ENCODE data around the gene ECE1.
A peak's percentile ranks its signal among the peaks of the same experiment; 100 is the strongest.
"Not testable (repeated sequence)": the region's sequence is repeated elsewhere in the genome, so short reads cannot be mapped to it uniquely, and the experiment has no call there.

ECE1 gene

DNA sequence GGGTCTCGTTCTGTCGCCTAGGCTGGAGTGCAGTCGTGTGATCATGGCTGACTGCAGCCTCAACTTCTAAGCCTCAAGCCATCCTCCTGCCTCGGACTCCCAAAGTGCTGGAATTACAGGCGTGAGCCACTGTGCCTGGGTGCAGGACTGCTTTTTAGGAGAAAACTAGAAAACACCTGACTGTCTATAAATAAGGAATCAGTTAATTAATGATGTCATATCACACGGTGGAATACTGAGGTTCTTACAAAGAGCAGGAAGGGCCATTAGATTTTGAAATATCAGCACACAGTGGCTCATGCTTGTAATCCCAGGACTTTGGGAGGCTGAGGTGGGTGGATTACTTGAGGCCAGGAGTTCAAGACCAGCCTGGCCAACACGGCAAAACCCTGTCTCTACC lies 62.0 kb downstream of the ECE1 start:
- H3K4me1 ChIP-seq; H3K27me3 ChIP-seq (ENCODE audit: low read depth); H3K4me3 ChIP-seq; H3K9me3 ChIP-seq; DNase-seq (ENCODE audit: low spot score in 2 of 2); in situ Hi-C loops (cut with MboI; ENCODE audit: low sequenced_read_pairs): not testable (repeated sequence)
- H3K36me3 ChIP-seq (replicated peaks): peaks cover 11% of the 10 kb centered on the region

DNA sequence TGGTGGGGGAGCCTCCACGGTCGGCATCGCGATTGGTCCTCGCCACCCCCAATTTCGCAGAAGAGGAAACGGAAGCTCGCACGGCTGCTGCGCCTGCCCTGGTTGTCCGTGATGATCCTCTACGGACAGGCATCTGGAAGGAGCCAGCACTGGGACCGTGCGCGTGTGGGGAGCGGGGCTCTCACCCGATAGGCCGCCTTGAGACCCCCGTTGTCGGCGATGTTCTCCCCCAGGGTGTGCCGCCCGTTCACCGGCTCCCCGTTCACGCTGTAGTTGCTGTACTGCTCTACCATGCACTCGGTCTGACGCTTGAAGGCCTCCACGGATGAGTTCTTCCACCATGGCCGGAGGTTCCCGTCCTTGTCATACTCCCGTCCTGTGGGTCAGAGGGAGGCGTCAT lies 65.2 kb downstream of the ECE1 start:
- Histone ChIP-seq H3K36me3 (replicated peaks) (peaks cover 3% of the 10 kb centered on the region; the same call in 1 of the 2 replicates), H3K4me1 (no peaks in the 10 kb centered on the region), H3K27me3 (ENCODE audit: low read depth) (no peaks in the 10 kb centered on the region), H3K4me3 (no peak overlapping the region), H3K9me3 (no peaks in the 10 kb centered on the region)
- in situ Hi-C loops (cut with MboI; ENCODE audit: low sequenced_read_pairs): no loop called here
- no peak for DNase-seq (ENCODE audit: low spot score in 2 of 2)

DNA sequence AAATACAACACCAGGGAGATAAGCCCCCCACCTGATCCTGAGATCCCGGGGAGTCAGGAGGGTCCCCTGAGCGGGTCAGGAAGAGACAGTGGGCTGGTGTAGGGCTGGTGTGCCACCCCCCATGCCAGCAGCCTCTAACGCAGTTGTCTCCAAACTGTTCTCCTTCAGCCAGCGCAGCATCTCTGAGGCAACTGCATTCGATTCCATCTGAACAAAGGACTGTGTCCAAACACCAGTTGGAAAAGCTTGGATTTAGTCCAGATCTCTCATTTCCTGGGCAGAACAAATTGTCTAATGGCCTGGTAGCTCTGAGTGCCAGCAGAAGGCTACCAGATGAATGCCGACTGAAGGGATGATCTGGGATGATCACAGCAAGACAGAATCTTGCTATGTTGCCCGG lies 69.4 kb downstream of the ECE1 start:
- no peaks in the 10 kb centered on the region for H3K27me3 ChIP-seq (ENCODE audit: low read depth)
- no peak overlapping the region for H3K4me3 ChIP-seq
- in situ Hi-C loops (cut with MboI; ENCODE audit: low sequenced_read_pairs): loop anchor here (25.0 kb wide), 1 partner anchor 684 kb away; no protein-coding TSS in a partner anchor
- H3K36me3 ChIP-seq (replicated peaks): no peaks in the 10 kb centered on the region; the same call in 1 of the 2 replicates
- DNase-seq (ENCODE audit: low spot score in 2 of 2): no peak
- no peaks in the 10 kb centered on the region for H3K4me1 ChIP-seq
- H3K9me3 ChIP-seq: no peaks in the 10 kb centered on the region

DNA sequence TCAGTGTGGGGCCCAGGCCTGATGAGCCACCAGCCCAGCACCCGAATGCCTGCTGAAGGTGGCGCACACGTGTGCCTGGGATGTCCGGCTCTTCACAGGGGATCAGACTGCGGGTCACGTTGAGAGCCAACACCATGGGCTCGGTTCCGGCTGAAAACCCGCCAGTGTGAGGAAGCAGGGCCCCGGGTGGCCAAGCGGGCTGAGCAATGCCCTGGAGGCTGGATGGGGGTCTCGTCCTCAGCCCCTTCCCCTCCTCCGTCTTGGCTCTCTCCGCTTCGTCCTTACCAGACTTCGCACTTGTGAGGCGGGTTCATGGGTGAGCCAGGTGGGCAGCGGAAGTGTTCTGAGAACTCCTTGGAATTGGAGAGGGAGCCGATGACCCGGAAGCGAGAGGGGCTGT lies 70.6 kb downstream of the ECE1 start:
- H3K4me3 ChIP-seq: no peak overlapping the region
- no peak for DNase-seq (ENCODE audit: low spot score in 2 of 2)
- in situ Hi-C loops (cut with MboI; ENCODE audit: low sequenced_read_pairs): loop anchor here (25.0 kb wide), 1 partner anchor 682 kb away; no protein-coding TSS in a partner anchor
- H3K36me3 ChIP-seq (replicated peaks): no peaks in the 10 kb centered on the region
- no peaks in the 10 kb centered on the region for H3K9me3 ChIP-seq
- no peaks in the 10 kb centered on the region for H3K27me3 ChIP-seq (ENCODE audit: low read depth)
- H3K4me1 ChIP-seq: no peaks in the 10 kb centered on the region

DNA sequence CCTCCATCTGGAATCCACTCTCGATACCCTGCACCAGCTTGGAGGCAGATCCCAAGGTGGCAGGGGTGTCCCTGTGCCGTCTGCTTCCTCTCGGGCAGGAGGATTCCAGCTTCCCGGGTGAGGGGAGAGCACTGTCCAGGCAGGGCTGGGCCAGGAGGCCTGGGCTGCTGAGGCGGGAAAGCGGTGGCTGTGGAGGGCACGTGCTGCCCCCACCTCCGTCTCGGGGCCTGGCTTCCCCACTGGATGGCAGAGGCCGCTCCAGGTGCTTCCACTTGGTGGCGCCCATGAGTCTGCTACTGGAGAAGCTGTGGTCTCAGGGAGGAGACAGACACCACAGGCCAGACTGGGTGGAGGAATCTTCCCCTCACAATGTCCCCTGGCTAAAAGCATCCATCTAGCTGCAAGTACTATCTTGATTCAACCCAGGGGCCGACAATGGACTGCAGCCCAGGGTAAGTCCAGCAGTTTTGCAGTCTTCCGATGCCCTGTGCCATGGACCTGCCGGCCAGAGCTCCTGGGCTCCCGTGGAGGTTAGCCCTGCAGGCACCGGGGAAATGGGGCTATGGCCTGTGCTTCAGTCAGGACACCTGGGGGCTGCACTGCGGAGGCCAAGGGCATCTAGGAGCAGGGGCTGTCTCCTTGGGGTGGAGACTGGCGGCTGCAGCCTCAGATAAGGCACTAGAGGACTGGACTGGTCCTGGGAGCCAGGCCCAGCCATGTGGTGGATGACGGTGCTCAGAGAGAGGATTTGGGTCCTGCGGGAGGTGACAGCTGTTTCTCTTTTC lies 72.3 kb downstream of the ECE1 start:
- DNase-seq (ENCODE audit: low spot score in 2 of 2): peak in 1 of 2 experiments; percentile 78
- no peak overlapping the region for H3K4me3 ChIP-seq
- H3K27me3 ChIP-seq (ENCODE audit: low read depth): no peaks in the 10 kb centered on the region
- H3K36me3 ChIP-seq (replicated peaks): no peaks in the 10 kb centered on the region
- H3K4me1 ChIP-seq: no peaks in the 10 kb centered on the region
- in situ Hi-C loops (cut with MboI; ENCODE audit: low sequenced_read_pairs): loop anchor here (25.0 kb wide), 1 partner anchor 681 kb away; no protein-coding TSS in a partner anchor
- no peaks in the 10 kb centered on the region for H3K9me3 ChIP-seq

DNA sequence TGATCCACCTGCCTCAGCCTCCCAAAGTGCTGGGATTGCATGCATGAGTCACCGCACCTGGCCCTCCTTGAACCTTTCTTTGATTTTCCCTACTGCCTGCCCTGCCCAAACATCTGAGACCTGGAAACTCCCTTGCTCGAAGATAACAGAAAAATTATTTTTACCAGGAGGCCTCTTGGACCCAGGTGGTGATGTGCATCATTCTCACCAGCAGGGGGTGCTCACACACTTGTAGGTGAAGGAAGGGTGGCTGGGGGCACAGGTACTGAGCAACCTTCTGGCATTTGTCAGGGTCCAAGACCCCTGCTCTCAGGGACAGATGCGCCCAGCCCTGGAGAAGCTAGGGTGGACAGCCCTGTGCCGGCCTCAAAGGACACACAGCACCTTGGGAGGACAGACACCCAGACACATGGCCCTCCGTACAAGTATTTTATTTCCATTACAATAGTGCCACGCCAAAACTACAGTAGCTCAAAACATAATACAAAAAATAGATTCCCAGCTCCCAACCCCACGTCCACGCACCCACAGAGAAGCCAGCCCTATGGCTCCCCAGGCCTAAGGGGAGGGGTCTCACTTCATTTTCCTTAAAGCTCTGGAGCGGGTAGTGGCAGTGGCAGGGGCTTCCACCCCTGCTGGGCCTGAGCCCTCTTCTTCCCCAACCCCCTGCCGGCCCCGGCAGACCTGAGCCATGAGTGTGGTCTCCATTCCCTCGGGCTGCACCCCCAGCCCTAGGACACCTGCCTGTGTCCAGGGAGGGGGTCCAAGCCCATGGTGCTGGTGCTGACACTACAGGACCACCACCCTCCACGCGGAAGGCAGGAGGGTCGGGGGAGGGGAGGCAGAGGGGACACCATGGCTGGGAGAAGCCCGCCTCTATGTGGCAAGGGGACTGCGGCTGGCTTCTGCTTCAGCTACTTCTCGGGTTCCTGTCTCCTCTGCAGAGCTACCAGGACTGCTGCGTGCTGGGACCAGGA lies 73.1 kb downstream of the ECE1 start:
- in situ Hi-C loops (cut with MboI; ENCODE audit: low sequenced_read_pairs): loop anchor here (25.0 kb wide), 1 partner anchor 680 kb away; no protein-coding TSS in a partner anchor
- Histone ChIP-seq H3K4me3 (no peak overlapping the region), H3K36me3 (replicated peaks) (no peaks in the 10 kb centered on the region), H3K4me1 (no peaks in the 10 kb centered on the region), H3K27me3 (ENCODE audit: low read depth) (no peaks in the 10 kb centered on the region), H3K9me3 (no peaks in the 10 kb centered on the region)
- DNase-seq (ENCODE audit: low spot score in 2 of 2): peak; percentile 44 to 84

DNA sequence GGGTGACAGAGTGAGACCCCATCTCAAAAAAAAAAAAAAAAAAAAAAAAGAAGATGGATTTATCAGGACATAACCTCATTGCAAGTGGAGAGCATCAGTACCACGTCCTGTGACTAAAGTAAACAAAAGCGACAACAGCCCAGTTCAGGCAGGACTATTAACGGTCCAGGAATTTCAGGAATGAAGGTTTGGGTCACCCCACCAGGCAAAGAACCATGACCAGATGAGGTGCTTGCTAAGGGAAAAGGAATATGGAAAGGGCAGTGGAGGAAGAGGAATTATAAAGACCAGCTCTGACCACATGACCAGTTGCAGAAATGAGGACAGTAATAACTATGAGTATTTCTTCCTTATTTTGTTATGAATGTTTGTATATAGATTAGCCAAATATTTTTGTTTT lies 78.1 kb downstream of the ECE1 start:
- Histone ChIP-seq H3K36me3 (replicated peaks) (no peaks in the 10 kb centered on the region), H3K9me3 (no peaks in the 10 kb centered on the region), H3K4me1 (no peaks in the 10 kb centered on the region), H3K27me3 (ENCODE audit: low read depth) (no peaks in the 10 kb centered on the region), H3K4me3 (no peak overlapping the region)
- no peak for DNase-seq (ENCODE audit: low spot score in 2 of 2)
- in situ Hi-C loops (cut with MboI; ENCODE audit: low sequenced_read_pairs): loop anchor here (25.0 kb wide), 1 partner anchor 675 kb away; no protein-coding TSS in a partner anchor

DNA sequence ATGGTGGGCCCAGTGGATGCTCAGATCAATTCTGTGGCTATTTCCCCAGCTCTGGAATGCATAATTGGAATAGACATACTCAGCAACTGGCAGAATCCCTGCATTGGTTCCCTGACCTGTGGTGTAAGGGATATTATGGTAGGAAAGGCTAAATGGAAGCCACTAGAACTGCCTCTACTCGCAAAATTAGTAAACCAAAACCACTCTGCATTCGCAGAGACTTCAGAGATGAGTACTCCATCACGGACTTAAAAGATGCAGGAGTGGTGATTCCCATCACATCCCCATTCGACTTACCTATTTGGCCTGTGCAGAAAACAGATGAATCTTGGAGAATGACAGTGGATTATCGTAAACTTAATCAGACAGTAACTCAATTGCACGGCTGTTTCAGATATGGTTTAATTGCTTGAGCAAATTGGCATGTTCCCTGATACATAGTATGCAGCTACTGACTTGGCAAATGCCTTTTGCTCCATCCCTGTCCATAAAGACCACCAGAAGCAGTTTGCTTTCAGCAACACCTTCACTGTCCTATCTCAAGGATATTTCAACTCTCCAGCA lies 82.0 kb downstream of the ECE1 start:
- not testable (repeated sequence) for DNase-seq (ENCODE audit: low spot score in 2 of 2); H3K4me3 ChIP-seq; H3K36me3 ChIP-seq (replicated peaks); H3K27me3 ChIP-seq (ENCODE audit: low read depth); H3K9me3 ChIP-seq; H3K4me1 ChIP-seq
- in situ Hi-C loops (cut with MboI; ENCODE audit: low sequenced_read_pairs): loop anchor here (25.0 kb wide), 1 partner anchor 671 kb away; no protein-coding TSS in a partner anchor

DNA sequence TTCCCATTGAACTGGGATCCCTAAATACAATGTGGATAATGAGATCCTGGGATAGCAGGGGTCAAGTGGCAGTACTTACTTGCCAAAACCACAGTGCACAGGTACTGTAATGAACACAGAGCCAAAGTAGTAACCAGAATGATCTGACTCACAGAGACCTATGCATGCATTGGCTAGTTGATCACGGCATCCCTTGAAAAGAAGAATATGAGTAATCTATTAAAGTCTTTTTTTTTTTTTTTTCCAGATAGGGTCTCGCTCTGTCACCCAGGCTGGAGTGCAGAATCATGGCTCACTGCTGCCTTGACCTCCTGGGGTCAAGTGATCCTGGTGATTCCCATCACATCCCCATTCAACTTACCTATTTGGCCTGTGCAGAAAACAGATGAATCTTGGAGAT lies 84.1 kb downstream of the ECE1 start:
- in situ Hi-C loops (cut with MboI; ENCODE audit: low sequenced_read_pairs): loop anchor here (25.0 kb wide), 1 partner anchor 669 kb away; no protein-coding TSS in a partner anchor
- H3K27me3 ChIP-seq (ENCODE audit: low read depth): no peaks in the 10 kb centered on the region
- H3K4me1 ChIP-seq: no peaks in the 10 kb centered on the region
- H3K36me3 ChIP-seq (replicated peaks): no peaks in the 10 kb centered on the region
- no peaks in the 10 kb centered on the region for H3K9me3 ChIP-seq
- H3K4me3 ChIP-seq: no peak overlapping the region
- DNase-seq (ENCODE audit: low spot score in 2 of 2): no peak

DNA sequence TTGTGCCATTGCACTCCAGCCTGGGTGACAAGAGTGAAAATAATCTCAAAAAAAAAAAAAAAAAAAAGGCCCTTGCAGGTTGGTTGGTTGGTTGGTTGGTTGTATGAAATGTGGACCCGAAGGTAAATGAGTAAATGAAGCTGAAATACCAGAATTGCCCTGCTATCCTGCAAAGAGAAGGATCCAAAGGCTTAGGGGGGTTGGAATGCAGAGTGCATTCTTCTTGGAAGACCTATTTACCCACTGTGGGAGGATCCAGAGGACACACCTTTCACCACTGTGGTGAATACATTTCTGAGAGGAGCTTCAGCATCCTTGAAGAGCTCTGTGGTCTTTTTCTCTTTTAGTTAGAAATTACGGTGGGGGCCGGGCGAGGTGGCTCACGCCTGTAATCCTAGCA lies 84.8 kb downstream of the ECE1 start:
- Histone ChIP-seq H3K27me3 (ENCODE audit: low read depth) (no peaks in the 10 kb centered on the region), H3K9me3 (no peaks in the 10 kb centered on the region), H3K36me3 (replicated peaks) (no peaks in the 10 kb centered on the region), H3K4me3 (no peak overlapping the region), H3K4me1 (no peaks in the 10 kb centered on the region)
- in situ Hi-C loops (cut with MboI; ENCODE audit: low sequenced_read_pairs): loop anchor here (25.0 kb wide), 1 partner anchor 668 kb away; no protein-coding TSS in a partner anchor
- DNase-seq (ENCODE audit: low spot score in 2 of 2): no peak

DNA sequence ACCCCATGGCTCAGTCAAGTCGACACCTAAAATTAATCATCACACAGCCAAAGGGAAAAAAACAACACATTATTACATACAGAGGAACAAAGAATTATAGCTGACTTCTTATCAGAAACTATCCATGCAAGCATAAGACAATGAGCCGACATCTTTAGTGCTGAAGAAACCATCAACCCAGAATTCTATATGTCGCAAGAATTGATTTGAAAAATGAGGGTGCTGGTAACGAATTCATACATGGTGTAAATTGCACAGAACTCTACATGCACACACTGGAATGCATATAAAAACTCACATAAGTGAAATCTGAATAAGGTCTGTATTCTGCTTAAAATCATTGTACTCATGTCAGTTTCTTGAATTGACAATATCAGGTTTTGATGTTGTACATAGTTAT lies 88.6 kb downstream of the ECE1 start:
- H3K27me3 ChIP-seq (ENCODE audit: low read depth): no peaks in the 10 kb centered on the region
- no peak for DNase-seq (ENCODE audit: low spot score in 2 of 2)
- in situ Hi-C loops (cut with MboI; ENCODE audit: low sequenced_read_pairs): loop anchor here (25.0 kb wide), 1 partner anchor 664 kb away; no protein-coding TSS in a partner anchor
- no peaks in the 10 kb centered on the region for H3K9me3 ChIP-seq
- H3K36me3 ChIP-seq (replicated peaks): no peaks in the 10 kb centered on the region
- H3K4me3 ChIP-seq: no peak overlapping the region
- H3K4me1 ChIP-seq: no peaks in the 10 kb centered on the region

DNA sequence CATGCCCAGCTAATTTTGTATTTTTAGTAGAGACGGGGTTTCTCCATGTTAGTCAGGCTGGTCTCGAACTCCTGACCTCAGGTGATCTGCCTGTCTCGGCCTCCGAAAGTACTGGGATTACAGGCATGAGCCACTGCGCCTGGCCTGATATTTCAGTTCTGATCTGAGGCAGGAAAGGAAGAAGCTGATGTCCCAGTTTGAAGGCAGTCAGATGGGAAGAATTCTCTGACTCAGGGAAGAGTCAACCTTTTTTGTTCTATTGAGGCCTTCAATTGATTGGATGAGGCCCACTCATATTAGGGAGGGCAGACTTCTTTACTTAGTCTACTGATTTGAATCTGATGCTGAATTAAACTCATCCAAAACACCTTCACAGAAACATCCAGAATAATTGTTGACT lies 89.0 kb downstream of the ECE1 start:
- not testable (repeated sequence) for H3K4me1 ChIP-seq; DNase-seq (ENCODE audit: low spot score in 2 of 2); H3K27me3 ChIP-seq (ENCODE audit: low read depth); H3K36me3 ChIP-seq (replicated peaks); H3K4me3 ChIP-seq; H3K9me3 ChIP-seq
- in situ Hi-C loops (cut with MboI; ENCODE audit: low sequenced_read_pairs): loop anchor here (25.0 kb wide), 1 partner anchor 664 kb away; no protein-coding TSS in a partner anchor

DNA sequence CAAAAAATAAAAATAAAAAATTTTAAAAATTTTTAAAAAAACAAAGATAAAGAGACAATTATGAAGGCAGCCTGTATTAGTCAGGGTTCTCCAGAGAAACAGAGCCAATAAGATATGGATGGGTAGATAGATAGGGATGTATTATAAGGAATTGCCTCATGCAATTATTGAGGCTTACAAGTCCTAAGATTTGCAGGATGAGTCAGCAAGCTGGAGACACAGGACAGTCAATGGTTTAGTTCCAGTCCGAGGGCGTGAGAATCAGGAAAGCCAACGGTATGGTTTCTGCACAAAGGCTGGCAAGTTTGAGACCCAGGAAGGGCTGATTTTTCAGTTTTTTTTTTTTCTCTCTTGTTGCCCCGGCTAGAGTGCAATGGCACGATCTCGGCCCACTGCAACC lies 89.5 kb downstream of the ECE1 start:
- Histone ChIP-seq H3K27me3 (ENCODE audit: low read depth) (no peaks in the 10 kb centered on the region), H3K4me3 (no peak overlapping the region), H3K9me3 (no peaks in the 10 kb centered on the region), H3K36me3 (replicated peaks) (no peaks in the 10 kb centered on the region), H3K4me1 (no peaks in the 10 kb centered on the region)
- no peak for DNase-seq (ENCODE audit: low spot score in 2 of 2)
- in situ Hi-C loops (cut with MboI; ENCODE audit: low sequenced_read_pairs): loop anchor here (25.0 kb wide), 1 partner anchor 663 kb away; no protein-coding TSS in a partner anchor

Data from HAP-1 (cell line).